ENCODE measurements around the gene FES. TPM values are rescaled to one million over a fixed set of nuclear protein-coding genes. Genes with fewer than 3 reads are reported as not detected.

The FES gene
- total and polyA plus RNA-seq, 10 of the 15 experiments (the other 5 are each of a cell fraction or from before 2014, with no cell fraction given) = 0.07 to 23.9 (median 9.9) TPM

DNA sequence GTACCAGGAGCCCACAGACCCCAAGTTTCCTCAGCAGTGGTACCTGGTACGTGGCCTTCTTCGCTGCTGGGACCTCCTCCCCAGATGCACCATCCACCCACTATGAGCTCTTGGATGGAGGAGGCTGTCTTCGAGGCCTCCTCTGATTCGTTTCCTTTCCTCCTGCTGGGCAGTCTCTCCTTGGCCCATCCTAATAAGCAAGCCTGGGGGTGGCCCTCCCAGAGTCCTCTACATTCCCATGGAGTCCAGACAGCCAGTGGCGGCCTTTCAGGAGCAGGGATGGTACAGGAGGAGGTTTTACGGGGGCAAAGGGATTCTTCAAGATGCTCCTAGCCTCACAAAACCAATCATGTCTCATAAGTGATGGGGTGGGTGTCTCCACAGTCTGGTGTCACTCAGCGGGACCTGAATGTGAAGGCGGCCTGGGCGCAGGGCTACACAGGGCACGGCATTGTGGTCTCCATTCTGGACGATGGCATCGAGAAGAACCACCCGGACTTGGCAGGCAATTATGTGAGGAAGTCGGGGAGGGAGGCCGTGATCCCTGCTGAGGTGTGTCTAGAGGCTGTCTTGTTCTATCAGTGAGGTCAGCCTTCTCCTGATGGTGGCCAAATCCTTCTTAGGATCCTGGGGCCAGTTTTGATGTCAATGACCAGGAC lies 7.7 kb upstream of the FES start:
- BruUV-seq (replicated peaks) = no TSS peak
- FAIRE-seq = no peak
- TF ChIP-seq, protein P1, sequence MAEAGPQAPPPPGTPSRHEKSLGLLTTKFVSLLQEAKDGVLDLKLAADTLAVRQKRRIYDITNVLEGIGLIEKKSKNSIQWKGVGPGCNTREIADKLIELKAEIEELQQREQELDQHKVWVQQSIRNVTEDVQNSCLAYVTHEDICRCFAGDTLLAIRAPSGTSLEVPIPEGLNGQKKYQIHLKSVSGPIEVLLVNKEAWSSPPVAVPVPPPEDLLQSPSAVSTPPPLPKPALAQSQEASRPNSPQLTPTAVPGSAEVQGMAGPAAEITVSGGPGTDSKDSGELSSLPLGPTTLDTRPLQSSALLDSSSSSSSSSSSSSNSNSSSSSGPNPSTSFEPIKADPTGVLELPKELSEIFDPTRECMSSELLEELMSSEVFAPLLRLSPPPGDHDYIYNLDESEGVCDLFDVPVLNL (IDR thresholded peaks at IDR 0.05; ENCODE audit: low read depth, low read length) = no peak
- TF ChIP-seq, protein P2, sequence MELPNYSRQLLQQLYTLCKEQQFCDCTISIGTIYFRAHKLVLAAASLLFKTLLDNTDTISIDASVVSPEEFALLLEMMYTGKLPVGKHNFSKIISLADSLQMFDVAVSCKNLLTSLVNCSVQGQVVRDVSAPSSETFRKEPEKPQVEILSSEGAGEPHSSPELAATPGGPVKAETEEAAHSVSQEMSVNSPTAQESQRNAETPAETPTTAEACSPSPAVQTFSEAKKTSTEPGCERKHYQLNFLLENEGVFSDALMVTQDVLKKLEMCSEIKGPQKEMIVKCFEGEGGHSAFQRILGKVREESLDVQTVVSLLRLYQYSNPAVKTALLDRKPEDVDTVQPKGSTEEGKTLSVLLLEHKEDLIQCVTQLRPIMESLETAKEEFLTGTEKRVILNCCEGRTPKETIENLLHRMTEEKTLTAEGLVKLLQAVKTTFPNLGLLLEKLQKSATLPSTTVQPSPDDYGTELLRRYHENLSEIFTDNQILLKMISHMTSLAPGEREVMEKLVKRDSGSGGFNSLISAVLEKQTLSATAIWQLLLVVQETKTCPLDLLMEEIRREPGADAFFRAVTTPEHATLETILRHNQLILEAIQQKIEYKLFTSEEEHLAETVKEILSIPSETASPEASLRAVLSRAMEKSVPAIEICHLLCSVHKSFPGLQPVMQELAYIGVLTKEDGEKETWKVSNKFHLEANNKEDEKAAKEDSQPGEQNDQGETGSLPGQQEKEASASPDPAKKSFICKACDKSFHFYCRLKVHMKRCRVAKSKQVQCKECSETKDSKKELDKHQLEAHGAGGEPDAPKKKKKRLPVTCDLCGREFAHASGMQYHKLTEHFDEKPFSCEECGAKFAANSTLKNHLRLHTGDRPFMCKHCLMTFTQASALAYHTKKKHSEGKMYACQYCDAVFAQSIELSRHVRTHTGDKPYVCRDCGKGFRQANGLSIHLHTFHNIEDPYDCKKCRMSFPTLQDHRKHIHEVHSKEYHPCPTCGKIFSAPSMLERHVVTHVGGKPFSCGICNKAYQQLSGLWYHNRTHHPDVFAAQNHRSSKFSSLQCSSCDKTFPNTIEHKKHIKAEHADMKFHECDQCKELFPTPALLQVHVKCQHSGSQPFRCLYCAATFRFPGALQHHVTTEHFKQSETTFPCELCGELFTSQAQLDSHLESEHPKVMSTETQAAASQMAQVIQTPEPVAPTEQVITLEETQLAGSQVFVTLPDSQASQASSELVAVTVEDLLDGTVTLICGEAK (IDR thresholded peaks at IDR 0.05; ENCODE audit: borderline replicate concordance) = no peak
- TF ChIP-seq EED (IDR thresholded peaks at IDR 0.05; ENCODE audit: low read depth) = no peak
- TF ChIP-seq, protein P3, sequence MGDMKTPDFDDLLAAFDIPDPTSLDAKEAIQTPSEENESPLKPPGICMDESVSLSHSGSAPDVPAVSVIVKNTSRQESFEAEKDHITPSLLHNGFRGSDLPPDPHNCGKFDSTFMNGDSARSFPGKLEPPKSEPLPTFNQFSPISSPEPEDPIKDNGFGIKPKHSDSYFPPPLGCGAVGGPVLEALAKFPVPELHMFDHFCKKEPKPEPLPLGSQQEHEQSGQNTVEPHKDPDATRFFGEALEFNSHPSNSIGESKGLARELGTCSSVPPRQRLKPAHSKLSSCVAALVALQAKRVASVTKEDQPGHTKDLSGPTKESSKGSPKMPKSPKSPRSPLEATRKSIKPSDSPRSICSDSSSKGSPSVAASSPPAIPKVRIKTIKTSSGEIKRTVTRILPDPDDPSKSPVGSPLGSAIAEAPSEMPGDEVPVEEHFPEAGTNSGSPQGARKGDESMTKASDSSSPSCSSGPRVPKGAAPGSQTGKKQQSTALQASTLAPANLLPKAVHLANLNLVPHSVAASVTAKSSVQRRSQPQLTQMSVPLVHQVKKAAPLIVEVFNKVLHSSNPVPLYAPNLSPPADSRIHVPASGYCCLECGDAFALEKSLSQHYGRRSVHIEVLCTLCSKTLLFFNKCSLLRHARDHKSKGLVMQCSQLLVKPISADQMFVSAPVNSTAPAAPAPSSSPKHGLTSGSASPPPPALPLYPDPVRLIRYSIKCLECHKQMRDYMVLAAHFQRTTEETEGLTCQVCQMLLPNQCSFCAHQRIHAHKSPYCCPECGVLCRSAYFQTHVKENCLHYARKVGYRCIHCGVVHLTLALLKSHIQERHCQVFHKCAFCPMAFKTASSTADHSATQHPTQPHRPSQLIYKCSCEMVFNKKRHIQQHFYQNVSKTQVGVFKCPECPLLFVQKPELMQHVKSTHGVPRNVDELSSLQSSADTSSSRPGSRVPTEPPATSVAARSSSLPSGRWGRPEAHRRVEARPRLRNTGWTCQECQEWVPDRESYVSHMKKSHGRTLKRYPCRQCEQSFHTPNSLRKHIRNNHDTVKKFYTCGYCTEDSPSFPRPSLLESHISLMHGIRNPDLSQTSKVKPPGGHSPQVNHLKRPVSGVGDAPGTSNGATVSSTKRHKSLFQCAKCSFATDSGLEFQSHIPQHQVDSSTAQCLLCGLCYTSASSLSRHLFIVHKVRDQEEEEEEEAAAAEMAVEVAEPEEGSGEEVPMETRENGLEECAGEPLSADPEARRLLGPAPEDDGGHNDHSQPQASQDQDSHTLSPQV (IDR thresholded peaks at IDR 0.05) = no peak
- no peak for TF ChIP-seq SMAD1 (IDR thresholded peaks at IDR 0.05; ENCODE audit: low read depth, partially characterized antibody)
- no peak for TF ChIP-seq STAT1 (conservative IDR thresholded peaks at IDR 0.05)
- TF ChIP-seq POLR2AphosphoS2 (IDR thresholded peaks at IDR 0.05; ENCODE audit: low read depth, low read length) = no peak
- TF ChIP-seq, protein P4, sequence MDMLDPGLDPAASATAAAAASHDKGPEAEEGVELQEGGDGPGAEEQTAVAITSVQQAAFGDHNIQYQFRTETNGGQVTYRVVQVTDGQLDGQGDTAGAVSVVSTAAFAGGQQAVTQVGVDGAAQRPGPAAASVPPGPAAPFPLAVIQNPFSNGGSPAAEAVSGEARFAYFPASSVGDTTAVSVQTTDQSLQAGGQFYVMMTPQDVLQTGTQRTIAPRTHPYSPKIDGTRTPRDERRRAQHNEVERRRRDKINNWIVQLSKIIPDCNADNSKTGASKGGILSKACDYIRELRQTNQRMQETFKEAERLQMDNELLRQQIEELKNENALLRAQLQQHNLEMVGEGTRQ (IDR thresholded peaks at IDR 0.05; ENCODE audit: borderline replicate concordance, low read depth, low read length) = no peak
- TF ChIP-seq MXI1 (IDR thresholded peaks at IDR 0.05; ENCODE audit: low read depth, low read length) = no peak
- TF ChIP-seq, protein P5, sequence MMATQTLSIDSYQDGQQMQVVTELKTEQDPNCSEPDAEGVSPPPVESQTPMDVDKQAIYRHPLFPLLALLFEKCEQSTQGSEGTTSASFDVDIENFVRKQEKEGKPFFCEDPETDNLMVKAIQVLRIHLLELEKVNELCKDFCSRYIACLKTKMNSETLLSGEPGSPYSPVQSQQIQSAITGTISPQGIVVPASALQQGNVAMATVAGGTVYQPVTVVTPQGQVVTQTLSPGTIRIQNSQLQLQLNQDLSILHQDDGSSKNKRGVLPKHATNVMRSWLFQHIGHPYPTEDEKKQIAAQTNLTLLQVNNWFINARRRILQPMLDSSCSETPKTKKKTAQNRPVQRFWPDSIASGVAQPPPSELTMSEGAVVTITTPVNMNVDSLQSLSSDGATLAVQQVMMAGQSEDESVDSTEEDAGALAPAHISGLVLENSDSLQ (IDR thresholded peaks at IDR 0.05) = no peak
- TF ChIP-seq NRF1 (conservative IDR thresholded peaks at IDR 0.05; ENCODE audit: low read depth, low read length) = no peak
- TF ChIP-seq NFYA (IDR thresholded peaks at IDR 0.05; ENCODE audit: borderline replicate concordance, low read depth, low read length) = no peak

More for the DNA sequence above, 7.7 kb upstream of the FES start:
- H2AFZ ChIP-seq (ENCODE audit: control insufficient read depth, low read depth, low read length) = no peak overlapping the region
- H3K36me3 ChIP-seq (ENCODE audit: control insufficient read depth in 2 of 2, insufficient read depth in 2 of 2, low read length in 1 of 2) = peaks cover 17 to 34% of the 10 kb centered on the region in 2 experiments; a peak in 3 of 4 replicates
- no peak for ATAC-seq
- no peak for DNase-seq (ENCODE audit: low read depth, low spot score)
- CTCF ChIA-PET = no interaction called here
- H3K79me2 ChIP-seq (ENCODE audit: control insufficient read depth, insufficient read depth, low read length) = peaks cover 22% of the 10 kb centered on the region
- H3K9ac ChIP-seq (ENCODE audit: control insufficient read depth, insufficient read depth, low read length) = no peak overlapping the region
- 96% methylated on average over 15 of the region's 15 CpGs for WGBS (ENCODE audit: insufficient coverage, insufficient replicate concordance, low lambda C conversion rate, missing lambda C conversion rate)
- RAD21 ChIA-PET (ENCODE audit: unreplicated experiment) = no interaction called here
- in situ Hi-C loops (cut with MboI) = no loop called here
- H4K20me1 ChIP-seq (ENCODE audit: control insufficient read depth, insufficient read depth) = peaks cover 4% of the 10 kb centered on the region; the same call in 1 of the 2 replicates
- SMC1A ChIA-PET (ENCODE audit: uncharacterized antibody, unreplicated experiment) = no interaction called here
- no peak overlapping the region for H3K4me2 ChIP-seq (ENCODE audit: control insufficient read depth, insufficient read depth)
- H3K9me3 ChIP-seq (replicated peaks; ENCODE audit: control insufficient read depth, insufficient read depth, low read length) = no peaks in the 10 kb centered on the region
- H3K27ac ChIP-seq (ENCODE audit: control insufficient read depth, insufficient read depth) = no peak overlapping the region
- no peak overlapping the region for H3K4me3 ChIP-seq
- peaks cover 9% of the 10 kb centered on the region for H3K4me1 ChIP-seq (ENCODE audit: control insufficient read depth, insufficient read depth, low read length)
- no peaks in the 10 kb centered on the region for H3K27me3 ChIP-seq (replicated peaks in 1 of 2; ENCODE audit: control insufficient read depth in 2 of 2, insufficient read depth in 2 of 2, low read length in 1 of 2)
- intact Hi-C loops (cut with micrococcal nuclease; ENCODE audit: unreplicated experiment) = no loop called here
- POLR2A ChIA-PET = no interaction called here

All from GM12878 (cell line).